Measurements from ENCODE around the gene SDK1. TPM values are rescaled to one million over a fixed set of nuclear protein-coding genes. Genes with fewer than 3 reads are reported as not detected.

SDK1 gene
- total and polyA plus RNA-seq, 4 donors = 0.12 to 0.47 (median 0.36) TPM

DNA sequence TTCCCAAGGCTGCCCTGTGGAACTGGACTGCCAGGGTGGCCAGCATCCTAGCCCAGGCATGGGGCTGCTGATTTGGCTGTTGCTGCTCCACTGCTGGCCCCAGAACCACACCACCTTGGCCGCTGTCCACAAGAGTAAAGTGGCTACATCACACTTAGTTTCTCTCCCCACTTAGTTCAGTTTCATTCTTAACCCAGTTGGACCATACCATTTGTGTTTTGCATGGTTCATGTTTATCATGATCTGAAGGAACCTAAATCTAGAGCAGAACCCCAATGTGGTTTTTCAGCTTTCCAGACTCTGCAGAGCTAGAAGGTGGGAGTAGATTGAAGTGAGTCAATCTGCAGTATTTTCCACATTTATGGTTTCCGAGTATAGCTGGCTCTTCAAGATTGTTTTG, 32.8 kb downstream of the SDK1 start (continued):
- TF ChIP-seq, protein P1, sequence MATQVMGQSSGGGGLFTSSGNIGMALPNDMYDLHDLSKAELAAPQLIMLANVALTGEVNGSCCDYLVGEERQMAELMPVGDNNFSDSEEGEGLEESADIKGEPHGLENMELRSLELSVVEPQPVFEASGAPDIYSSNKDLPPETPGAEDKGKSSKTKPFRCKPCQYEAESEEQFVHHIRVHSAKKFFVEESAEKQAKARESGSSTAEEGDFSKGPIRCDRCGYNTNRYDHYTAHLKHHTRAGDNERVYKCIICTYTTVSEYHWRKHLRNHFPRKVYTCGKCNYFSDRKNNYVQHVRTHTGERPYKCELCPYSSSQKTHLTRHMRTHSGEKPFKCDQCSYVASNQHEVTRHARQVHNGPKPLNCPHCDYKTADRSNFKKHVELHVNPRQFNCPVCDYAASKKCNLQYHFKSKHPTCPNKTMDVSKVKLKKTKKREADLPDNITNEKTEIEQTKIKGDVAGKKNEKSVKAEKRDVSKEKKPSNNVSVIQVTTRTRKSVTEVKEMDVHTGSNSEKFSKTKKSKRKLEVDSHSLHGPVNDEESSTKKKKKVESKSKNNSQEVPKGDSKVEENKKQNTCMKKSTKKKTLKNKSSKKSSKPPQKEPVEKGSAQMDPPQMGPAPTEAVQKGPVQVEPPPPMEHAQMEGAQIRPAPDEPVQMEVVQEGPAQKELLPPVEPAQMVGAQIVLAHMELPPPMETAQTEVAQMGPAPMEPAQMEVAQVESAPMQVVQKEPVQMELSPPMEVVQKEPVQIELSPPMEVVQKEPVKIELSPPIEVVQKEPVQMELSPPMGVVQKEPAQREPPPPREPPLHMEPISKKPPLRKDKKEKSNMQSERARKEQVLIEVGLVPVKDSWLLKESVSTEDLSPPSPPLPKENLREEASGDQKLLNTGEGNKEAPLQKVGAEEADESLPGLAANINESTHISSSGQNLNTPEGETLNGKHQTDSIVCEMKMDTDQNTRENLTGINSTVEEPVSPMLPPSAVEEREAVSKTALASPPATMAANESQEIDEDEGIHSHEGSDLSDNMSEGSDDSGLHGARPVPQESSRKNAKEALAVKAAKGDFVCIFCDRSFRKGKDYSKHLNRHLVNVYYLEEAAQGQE (IDR thresholded peaks at IDR 0.05) = no peak

DNA sequence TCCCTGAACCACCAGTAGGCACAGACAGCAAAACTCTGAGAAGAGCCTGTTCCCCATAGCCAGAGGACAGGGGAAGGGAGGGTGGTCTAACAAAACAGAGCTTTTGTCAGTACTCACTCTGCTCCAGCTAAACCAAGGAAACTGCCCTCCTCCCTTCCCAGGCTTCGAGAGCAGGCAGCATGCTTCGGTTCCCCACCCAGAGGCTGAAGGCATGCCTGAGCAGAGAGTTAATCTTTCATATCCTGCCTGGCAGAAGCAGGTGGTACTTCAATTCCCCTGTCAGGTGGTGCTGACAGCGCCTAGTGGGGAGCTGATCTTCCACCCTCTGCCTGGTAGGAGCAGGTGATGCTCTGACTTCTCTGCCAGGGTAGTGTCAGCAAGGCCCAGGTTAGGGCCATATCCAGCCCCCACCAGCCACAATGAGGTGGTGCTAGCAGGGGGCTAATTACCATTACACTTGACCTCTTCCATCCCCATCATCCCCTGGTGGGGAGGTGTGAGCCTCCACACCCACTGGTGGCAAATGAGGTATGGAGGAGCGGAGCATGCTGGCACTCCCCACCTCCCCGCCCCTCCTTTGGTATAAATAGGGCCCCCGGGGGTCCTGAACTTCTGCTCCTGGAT, 35.1 kb downstream of the SDK1 start:
- Histone ChIP-seq H3K36me3 (ENCODE audit: control insufficient read depth in 4 of 4, insufficient read depth in 3 of 4, low read depth in 1 of 4, low read length in 3 of 4) (no peaks in the 10 kb centered on the region), H3K9ac (ENCODE audit: low read depth in 1 of 2, low read length in 2 of 2) (no peak overlapping the region), H3K4me1 (ENCODE audit: control insufficient read depth in 4 of 4, insufficient read depth in 4 of 4, low read length in 3 of 4) (no peaks in the 10 kb centered on the region), H3K27me3 (ENCODE audit: control insufficient read depth in 4 of 4, insufficient read depth in 4 of 4, low read length in 3 of 4) (peaks cover 0 to 8% (median 0%) of the 10 kb centered on the region in 4 donors), H3K4me3 (ENCODE audit: low read depth in 1 of 3, low read length in 3 of 3) (no peak overlapping the region), H3K27ac (ENCODE audit: low read depth in 1 of 2, low read length in 2 of 2) (no peak overlapping the region), H3K9me3 (ENCODE audit: control insufficient read depth in 4 of 4, low read length in 3 of 4) (no peaks in the 10 kb centered on the region)
- TF ChIP-seq, protein P1 (IDR thresholded peaks at IDR 0.05) = no peak
- no peak for TF ChIP-seq HNF4A (conservative IDR thresholded peaks at IDR 0.05)
- TF ChIP-seq FOXA1 (IDR thresholded peaks at IDR 0.05) = no peak
- no peak for TF ChIP-seq JUND (IDR thresholded peaks at IDR 0.05)
- TF ChIP-seq, protein P2, sequence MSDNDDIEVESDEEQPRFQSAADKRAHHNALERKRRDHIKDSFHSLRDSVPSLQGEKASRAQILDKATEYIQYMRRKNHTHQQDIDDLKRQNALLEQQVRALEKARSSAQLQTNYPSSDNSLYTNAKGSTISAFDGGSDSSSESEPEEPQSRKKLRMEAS (IDR thresholded peaks at IDR 0.05) = no peak
- no peak for TF ChIP-seq NR2F2 (IDR thresholded peaks at IDR 0.05)
- no peak for TF ChIP-seq SP1 (IDR thresholded peaks at IDR 0.05)
- TF ChIP-seq, protein P3, sequence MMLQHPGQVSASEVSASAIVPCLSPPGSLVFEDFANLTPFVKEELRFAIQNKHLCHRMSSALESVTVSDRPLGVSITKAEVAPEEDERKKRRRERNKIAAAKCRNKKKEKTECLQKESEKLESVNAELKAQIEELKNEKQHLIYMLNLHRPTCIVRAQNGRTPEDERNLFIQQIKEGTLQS (IDR thresholded peaks at IDR 0.05) = no peak
- no peak for TF ChIP-seq EGR1 (IDR thresholded peaks at IDR 0.05; ENCODE audit: low read depth in 2 of 2)
- no peak for DNase-seq (ENCODE audit: low spot score)
- 89% methylated on average over 6 of the region's 6 CpGs for WGBS

DNA sequence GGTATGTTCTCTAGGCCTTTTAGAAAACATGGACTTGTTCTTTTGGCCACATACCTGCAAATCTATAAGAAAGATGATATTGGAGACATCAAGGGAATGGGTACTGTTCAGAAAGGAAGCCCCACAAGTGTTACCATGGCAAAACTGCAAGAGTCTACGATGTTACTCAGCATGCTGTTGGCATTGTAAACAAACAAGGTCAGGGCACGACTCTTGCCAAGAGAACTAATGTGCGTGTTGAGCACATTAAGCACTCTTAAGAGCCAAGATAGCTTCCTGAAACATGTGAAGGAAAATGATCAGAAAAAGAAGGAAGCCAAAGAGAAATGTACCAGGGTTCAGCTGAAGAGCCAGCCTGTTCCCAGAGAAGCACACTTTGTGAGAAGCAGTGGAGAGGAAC, 37.1 kb downstream of the SDK1 start:
- Histone ChIP-seq H3K4me1 (ENCODE audit: control insufficient read depth in 4 of 4, insufficient read depth in 4 of 4, low read length in 3 of 4) (no peaks in the 10 kb centered on the region), H3K9ac (ENCODE audit: low read depth in 1 of 2, low read length in 2 of 2) (no peak overlapping the region), H3K9me3 (ENCODE audit: control insufficient read depth in 4 of 4, low read length in 3 of 4) (no peaks in the 10 kb centered on the region), H3K27me3 (ENCODE audit: control insufficient read depth in 4 of 4, insufficient read depth in 4 of 4, low read length in 3 of 4) (peaks cover 0 to 8% (median 0%) of the 10 kb centered on the region in 4 donors), H3K36me3 (ENCODE audit: control insufficient read depth in 4 of 4, insufficient read depth in 3 of 4, low read depth in 1 of 4, low read length in 3 of 4) (no peaks in the 10 kb centered on the region), H3K4me3 (ENCODE audit: low read depth in 1 of 3, low read length in 3 of 3) (no peak overlapping the region), H3K27ac (ENCODE audit: low read depth in 1 of 2, low read length in 2 of 2) (no peak overlapping the region)
- WGBS = 59% methylated on average over 3 of the region's 3 CpGs
- DNase-seq (ENCODE audit: low spot score) = no peak
- no peak for TF ChIP-seq EGR1 (IDR thresholded peaks at IDR 0.05; ENCODE audit: low read depth in 2 of 2)
- TF ChIP-seq, protein P4, sequence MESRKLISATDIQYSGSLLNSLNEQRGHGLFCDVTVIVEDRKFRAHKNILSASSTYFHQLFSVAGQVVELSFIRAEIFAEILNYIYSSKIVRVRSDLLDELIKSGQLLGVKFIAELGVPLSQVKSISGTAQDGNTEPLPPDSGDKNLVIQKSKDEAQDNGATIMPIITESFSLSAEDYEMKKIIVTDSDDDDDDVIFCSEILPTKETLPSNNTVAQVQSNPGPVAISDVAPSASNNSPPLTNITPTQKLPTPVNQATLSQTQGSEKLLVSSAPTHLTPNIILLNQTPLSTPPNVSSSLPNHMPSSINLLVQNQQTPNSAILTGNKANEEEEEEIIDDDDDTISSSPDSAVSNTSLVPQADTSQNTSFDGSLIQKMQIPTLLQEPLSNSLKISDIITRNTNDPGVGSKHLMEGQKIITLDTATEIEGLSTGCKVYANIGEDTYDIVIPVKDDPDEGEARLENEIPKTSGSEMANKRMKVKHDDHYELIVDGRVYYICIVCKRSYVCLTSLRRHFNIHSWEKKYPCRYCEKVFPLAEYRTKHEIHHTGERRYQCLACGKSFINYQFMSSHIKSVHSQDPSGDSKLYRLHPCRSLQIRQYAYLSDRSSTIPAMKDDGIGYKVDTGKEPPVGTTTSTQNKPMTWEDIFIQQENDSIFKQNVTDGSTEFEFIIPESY (IDR thresholded peaks at IDR 0.05) = no peak
- TF ChIP-seq, protein P2 (IDR thresholded peaks at IDR 0.05) = no peak
- TF ChIP-seq HNF4G (IDR thresholded peaks at IDR 0.05) = no peak
- no peak for TF ChIP-seq RXRA (IDR thresholded peaks at IDR 0.05)
- TF ChIP-seq RAD21 (IDR thresholded peaks at IDR 0.05) = no peak
- TF ChIP-seq HNF4A (conservative IDR thresholded peaks at IDR 0.05) = no peak
- TF ChIP-seq JUND (IDR thresholded peaks at IDR 0.05) = no peak
- TF ChIP-seq, protein P3 (IDR thresholded peaks at IDR 0.05) = no peak
- no peak for TF ChIP-seq YY1 (IDR thresholded peaks at IDR 0.05)
- no peak for TF ChIP-seq SP1 (IDR thresholded peaks at IDR 0.05)
- TF ChIP-seq FOXA2 (IDR thresholded peaks at IDR 0.05) = no peak
- no peak for TF ChIP-seq TAF1 (conservative IDR thresholded peaks at IDR 0.05)
- no peak for TF ChIP-seq NR2F2 (IDR thresholded peaks at IDR 0.05)
- no peak for TF ChIP-seq FOXA1 (IDR thresholded peaks at IDR 0.05)

All from liver (tissue), 9 donors.